ENCODE measurements around the gene PCNX3.

PCNX3 gene

DNA sequence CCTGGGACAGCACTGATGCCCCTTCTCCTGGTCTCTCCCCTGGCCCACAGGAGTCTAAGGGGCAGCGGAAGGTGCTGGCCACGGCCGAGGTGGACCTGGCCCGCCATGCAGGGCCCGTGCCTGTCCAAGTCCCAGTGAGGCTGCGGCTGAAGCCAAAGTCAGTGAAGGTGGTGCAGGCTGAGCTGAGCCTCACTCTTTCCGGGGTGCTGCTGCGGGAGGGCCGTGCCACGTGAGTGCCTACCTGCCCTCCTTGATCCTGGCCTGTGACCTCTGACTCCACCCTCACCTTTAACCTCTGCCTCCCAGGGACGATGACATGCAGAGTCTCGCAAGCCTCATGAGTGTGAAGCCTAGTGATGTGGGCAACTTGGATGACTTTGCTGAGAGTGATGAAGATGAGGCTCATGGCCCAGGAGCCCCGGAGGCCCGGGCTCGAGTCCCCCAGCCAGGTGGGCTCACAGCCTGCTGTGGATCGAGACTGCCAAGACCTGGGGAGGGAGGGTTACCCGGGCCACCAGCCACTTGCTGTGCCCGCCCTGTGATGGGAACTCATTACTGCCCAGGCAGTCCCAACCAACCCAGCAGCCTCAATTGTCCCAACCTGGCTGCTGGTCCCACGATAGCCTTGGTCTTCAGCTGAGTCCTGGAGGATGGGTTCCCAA is 35.4 kb upstream of the PCNX3 start:
- DNase-seq (ENCODE audit: low read depth, low spot score), result no peak

DNA sequence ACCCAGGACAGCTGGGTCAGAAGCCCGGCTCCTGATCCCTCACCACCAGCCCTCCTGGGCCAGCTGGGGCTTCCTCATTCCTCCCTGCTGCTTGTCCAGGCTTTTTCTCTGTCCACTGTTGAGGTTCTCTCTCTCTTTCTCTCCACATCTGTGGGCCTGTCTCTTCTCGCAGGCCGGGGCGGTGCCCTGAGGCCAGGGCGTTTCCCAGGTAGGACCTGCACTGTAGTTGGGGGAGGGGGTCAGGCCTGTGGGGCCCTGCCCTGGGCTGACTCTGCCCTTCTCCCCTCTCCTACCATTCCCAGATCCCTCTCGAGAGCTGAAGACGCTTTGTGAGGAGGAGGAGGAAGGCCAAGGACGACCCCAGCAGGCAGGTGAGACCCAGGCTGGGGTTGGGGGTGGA is 34.8 kb upstream of the PCNX3 start:
- DNase-seq (ENCODE audit: low read depth, low spot score), result no peak

GRCh38 chr11:65581928-65582327 is 33.6 kb upstream of the PCNX3 start:
- DNase-seq (ENCODE audit: low read depth, low spot score), result no peak

- DNase-seq (ENCODE audit: low read depth, low spot score), result no peak
These were observed 32.0 kb upstream of the PCNX3 start for GRCh38 chr11:65583589-65583988.

DNA sequence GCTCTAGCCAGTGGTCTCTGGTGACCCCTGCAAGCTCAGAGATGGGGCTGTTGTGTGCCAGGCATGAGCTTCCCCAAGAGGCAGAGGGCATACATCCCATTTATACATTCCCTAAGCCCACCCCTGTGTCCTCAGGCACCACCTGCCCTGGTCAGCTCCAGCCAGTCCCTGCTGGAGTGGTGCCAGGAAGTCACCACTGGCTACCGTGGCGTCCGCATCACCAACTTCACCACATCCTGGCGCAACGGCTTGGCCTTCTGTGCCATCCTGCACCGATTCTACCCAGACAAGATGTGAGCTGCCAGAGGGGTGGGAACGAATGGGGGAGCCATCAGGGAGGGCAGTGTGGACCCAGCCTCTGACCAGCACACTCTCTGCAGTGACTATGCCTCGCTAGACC is 31.5 kb upstream of the PCNX3 start:
- no peak for DNase-seq (ENCODE audit: low read depth, low spot score)

- no peak for DNase-seq (ENCODE audit: low read depth, low spot score)
These were observed 30.8 kb upstream of the PCNX3 start for GRCh38 chr11:65584723-65585171.

GRCh38 chr11:65585396-65586246 is 30.0 kb upstream of the PCNX3 start:
- DNase-seq (ENCODE audit: low read depth, low spot score), result no peak

GRCh38 chr11:65586247-65586630 is 29.3 kb upstream of the PCNX3 start:
- DNase-seq (ENCODE audit: low read depth, low spot score), result no peak

- DNase-seq (ENCODE audit: low read depth, low spot score), result no peak
These were observed 28.9 kb upstream of the PCNX3 start for GRCh38 chr11:65586676-65587075.

DNA sequence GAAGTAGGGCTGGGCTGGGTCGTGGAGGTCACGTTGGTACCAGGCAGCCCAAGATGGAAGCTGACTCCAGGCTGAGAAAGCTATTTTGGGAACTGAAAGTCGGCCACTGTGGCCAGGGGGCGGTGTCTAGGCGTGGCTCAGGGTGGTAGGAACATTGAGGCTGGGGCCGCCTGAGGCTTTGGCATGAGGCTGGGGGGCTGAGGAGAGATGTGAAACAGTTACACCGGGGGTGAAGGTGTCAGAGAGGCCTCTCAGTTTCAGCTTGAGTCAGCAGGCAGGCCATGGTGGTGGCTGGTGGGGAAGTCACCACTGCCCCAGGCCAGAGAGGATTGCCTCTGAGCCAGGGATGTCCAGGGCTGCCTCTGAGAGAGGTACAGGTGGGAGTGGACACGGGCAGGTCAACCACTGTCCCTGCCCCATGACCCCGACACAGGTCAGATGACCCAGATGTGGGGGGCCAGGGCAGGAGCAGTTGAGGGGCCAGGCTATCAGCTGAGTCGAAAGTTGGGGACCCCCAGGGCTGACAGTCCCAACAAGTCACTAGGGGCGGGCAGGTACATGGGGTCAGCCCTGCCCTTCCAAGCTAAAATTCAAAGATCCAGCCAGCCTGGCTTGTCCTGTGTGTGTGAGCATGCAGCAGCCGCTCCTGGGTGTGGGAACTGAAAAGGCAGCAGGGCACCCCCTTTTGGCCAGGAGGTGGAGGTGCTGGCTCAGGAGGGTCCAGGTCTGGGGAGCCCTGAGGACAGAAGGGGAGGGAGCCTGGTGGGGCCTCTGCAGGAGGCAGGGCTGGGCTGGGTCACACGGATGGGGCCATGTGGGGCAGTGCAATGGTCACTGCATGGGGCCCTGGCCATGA is 27.1 kb upstream of the PCNX3 start:
- DNase-seq (ENCODE audit: low read depth, low spot score), result no peak

DNA sequence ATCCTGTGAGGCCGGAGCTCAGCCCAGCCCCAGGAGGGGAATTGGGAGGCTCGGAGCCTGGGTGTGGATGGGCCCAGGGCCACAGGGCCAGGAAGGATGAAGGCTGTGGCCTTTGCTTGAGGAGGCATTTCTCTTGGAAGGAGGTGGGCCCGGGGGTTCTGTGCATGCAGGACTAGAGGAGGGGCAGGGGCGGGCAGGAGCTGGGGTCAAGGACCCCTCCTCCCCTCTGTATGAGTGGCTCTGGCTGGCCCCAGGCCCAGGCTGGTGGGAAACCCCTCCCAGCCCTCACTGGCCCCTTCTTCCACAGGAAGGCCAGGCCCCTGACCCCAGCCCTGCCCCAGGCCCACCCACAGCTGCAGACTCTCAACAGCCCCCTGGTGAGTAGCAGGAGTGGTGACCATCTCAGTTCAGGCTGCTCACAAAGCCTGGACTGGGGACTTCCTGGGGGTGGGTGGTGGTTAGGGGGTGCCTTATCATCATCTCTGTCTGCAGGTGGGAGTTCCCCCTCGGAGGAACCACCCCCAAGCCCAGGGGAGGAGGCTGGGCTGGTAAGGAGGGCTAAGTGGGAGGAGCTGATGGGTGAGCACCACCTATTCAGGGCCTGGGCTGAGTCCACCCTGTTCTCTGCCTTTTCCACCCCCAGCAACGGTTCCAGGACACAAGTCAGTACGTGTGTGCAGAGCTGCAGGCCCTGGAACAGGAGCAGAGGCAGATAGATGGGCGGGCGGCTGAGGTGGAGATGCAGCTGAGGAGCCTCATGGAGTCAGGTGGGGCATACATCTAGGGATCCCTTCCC is 25.9 kb upstream of the PCNX3 start:
- DNase-seq (ENCODE audit: low read depth, low spot score), result no peak

DNA sequence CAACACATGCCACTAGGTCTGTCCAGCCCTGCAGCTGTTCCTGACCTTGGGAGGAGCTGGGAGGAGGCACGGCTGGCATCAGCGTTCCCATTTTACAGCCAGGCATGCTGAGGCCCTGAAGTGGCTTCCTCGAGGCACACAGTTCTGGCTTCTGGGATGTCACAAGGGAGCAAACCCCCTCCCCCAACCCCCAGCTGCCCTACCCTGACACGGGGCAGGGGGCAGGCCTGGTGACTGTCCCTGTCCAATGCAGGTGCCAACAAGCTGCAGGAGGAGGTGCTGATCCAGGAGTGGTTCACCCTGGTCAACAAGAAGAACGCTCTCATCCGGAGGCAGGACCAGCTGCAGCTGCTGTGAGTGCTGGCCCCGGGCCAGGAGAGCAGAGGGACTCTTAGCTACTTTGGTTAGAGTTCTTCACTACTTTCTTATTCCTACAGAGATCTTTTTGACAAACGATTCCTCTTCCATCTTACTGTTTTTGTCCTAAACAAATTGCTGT is 25.3 kb upstream of the PCNX3 start:
- DNase-seq (ENCODE audit: low read depth, low spot score), result no peak

GRCh38 chr11:65591939-65592857 is 23.4 kb upstream of the PCNX3 start:
- no peak for DNase-seq (ENCODE audit: low read depth, low spot score)

DNA sequence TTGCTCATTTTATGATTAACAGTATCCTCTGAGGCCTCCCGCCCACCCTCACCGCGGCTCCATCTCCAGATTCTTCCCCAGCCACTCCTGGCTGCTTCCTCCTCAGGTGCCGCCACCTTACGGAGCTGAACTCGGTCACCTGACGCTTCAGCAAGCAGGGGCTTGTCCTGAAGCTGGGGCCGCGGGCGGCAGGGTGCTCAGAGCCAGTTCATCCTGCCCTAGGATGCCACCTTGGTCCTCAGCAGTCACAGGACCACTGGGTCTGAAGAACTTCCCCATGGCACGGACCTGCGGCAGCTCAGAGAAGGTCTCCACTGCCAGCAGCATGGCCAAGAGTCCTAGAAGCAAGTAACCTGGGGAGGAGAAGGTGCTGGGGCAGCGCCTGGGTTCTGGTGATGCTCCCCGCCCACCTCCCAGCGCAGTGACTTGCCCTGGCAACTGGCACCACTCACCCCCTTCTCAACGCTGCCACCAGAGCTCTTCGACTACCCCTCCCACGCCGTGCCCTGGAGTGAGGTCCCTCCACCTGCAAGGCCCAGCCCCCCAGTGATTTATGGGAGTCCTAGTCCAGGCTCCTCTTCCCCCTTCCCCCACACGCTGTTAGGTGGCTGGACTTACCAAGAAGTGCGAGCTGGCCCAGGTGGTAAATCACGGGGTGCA is 22.6 kb upstream of the PCNX3 start:
- no peak for DNase-seq (ENCODE audit: low read depth, low spot score)

- no peak for DNase-seq (ENCODE audit: low read depth, low spot score)
These were observed 21.8 kb upstream of the PCNX3 start for GRCh38 chr11:65593518-65594414.

DNA sequence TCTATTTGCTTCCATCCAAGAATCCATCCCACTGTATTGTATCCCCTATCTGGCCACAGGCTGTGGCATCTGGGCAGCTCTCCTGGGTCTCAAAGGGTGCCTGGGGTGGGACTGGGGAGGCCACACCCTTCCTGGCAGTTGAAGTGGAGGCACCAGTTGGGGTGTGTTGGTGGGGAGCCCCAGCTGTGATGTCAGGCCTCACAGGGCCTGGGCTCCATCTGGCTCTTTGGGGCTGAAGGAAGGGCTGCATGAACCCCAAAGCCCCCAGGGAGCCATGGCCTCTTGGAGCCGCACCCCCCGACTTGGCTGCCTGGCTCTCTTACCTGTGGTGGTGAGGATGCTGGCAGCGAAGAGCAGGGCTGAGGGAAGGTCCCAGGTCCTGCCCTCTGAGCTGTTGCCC is 20.4 kb upstream of the PCNX3 start:
- DNase-seq (ENCODE audit: low read depth, low spot score), result no peak

- DNase-seq (ENCODE audit: low read depth, low spot score), result no peak
These were observed 19.9 kb upstream of the PCNX3 start, which contains the start of gene KCNK7 for GRCh38 chr11:65595543-65596281. Gene KCNK7, minus strand, starts transcription at chr11:65595800. Its CDS starts 28 bp downstream, at chr11:65595772.

- no peak for DNase-seq (ENCODE audit: low read depth, low spot score)
These were observed 19.1 kb upstream of the PCNX3 start for GRCh38 chr11:65596520-65596919.
